ENCODE results near the gene PHACTR2.

- TF ChIP-seq, protein P1, sequence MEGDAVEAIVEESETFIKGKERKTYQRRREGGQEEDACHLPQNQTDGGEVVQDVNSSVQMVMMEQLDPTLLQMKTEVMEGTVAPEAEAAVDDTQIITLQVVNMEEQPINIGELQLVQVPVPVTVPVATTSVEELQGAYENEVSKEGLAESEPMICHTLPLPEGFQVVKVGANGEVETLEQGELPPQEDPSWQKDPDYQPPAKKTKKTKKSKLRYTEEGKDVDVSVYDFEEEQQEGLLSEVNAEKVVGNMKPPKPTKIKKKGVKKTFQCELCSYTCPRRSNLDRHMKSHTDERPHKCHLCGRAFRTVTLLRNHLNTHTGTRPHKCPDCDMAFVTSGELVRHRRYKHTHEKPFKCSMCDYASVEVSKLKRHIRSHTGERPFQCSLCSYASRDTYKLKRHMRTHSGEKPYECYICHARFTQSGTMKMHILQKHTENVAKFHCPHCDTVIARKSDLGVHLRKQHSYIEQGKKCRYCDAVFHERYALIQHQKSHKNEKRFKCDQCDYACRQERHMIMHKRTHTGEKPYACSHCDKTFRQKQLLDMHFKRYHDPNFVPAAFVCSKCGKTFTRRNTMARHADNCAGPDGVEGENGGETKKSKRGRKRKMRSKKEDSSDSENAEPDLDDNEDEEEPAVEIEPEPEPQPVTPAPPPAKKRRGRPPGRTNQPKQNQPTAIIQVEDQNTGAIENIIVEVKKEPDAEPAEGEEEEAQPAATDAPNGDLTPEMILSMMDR (IDR thresholded peaks at IDR 0.05) = no peak
- no peak for TF ChIP-seq POLR2A (IDR thresholded peaks at IDR 0.05)
These were observed 16.8 kb downstream of the PHACTR2 start for GRCh38 chr6:143694560-143694959.
